HG02885 (cell line): ENCODE measurements around the gene NOC2L.

ENCODE experiments used
- ATAC-seq: cut with Tn5 transposase; IDR thresholded peaks from one replicate; pipeline ENCODE4 v1.9.1; 2021; ENCODE audit warnings: mild to moderate bottlenecking; ENCODE audit not compliant: unreplicated experiment, poor library complexity

The NOC2L gene

DNA sequence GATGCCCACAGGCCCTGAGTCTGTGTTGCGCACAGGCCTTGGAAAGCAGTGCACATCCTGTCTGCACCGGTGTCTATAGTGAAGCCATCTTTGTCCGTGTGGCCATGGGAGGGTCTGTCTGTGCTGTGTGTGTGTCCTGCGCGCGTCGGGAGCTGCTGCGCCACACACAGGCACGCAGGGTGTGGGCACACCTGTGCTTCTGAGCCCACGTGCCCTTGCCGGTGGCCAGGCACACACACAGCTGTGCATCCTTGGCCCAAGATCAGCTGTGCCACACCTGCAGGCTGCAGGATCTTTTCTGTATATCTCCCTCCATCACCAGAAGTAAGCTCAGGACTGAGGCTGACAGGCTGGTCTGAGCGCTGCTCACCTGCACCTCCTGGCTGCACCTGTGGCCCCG is 38.5 kb downstream of the NOC2L start:
- ATAC-seq: no peak

DNA sequence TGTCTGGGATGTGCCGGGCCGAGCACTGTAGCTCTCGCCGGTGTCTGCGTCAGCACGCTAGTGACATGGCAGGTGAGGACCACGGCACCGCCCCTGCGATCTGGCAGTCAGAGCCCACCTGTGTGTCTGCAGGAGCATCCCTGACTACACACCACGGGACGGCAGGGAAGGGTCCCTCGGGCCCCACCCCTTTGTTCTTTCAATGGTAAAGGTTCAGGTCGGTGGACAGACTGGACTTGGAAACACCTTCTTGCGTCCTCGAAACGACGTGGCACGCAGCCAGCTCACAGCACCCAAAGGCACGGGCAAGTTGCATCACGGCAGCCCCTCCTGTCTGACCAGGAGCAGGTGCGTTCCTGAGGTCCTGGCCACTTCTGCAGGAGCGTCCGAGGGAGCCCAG is 39.0 kb downstream of the NOC2L start:
- ATAC-seq: no peak

DNA sequence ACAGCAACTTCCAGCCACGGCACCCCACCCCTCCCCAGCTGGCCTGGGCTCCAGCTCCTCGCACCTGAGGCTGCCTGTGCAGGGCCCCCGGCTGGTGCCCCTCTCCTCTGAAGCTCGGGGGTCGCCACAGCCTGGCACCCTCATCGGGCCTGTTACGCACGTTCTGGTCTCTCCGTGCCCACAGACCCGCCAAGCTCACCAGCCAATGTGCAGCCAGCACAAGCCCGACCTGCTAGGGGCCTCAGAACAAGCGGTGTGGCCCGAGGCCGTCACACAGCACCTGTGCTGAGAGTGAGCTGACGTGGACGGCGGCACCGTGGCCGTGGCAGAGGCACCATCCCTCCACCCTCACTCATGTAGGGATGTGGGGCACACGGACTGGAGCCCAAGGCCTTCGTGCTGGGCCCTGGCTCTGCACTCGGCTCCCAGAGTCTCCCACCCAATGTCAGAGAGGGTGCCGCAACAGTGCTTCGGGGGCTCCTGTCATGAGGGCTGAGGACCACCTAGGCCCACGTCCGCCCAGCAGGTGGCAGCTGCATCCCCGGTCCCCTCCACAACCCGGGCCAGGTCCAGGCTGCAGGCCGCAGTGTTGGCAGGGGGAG is 39.7 kb downstream of the NOC2L start:
- ATAC-seq: no peak

DNA sequence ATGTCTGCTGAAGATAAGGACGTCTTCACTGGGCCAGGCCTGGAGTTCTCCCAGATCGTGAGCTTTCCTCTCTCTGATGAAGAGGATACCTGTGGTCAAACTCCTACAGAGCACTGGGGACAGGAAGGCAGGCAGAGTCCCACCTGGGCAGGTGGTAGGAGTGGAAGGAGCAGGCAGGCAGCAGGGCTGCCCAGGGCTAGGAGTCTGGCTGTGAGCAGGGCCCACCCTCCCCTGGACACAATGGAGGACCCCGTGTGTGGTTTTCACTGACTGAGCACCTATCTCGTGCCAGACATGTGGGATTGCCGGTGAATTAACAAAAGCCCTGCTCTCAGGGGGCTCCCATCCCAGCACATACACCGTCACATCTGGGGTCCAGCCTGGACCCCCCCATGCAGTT is 40.2 kb downstream of the NOC2L start:
- no peak for ATAC-seq

DNA sequence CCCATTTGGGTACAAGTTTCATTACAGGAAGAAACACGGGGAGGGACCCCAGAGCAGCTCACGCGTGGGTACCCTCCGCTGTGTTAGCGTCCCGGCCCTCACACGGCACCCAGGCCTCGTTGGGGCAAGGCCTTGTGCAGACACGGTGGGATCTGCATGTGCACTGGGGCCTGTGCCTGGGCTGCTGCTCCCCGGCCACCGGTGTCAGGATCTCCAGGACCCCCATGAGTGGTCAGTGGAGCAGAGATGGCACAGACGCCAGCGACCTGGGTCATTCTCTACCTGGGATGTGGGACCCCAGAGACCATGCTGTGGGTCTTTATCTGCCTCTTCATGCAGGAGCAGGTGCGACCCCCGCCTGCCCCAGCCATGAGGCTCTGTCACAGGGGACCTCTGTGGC is 40.7 kb downstream of the NOC2L start:
- no peak for ATAC-seq

DNA sequence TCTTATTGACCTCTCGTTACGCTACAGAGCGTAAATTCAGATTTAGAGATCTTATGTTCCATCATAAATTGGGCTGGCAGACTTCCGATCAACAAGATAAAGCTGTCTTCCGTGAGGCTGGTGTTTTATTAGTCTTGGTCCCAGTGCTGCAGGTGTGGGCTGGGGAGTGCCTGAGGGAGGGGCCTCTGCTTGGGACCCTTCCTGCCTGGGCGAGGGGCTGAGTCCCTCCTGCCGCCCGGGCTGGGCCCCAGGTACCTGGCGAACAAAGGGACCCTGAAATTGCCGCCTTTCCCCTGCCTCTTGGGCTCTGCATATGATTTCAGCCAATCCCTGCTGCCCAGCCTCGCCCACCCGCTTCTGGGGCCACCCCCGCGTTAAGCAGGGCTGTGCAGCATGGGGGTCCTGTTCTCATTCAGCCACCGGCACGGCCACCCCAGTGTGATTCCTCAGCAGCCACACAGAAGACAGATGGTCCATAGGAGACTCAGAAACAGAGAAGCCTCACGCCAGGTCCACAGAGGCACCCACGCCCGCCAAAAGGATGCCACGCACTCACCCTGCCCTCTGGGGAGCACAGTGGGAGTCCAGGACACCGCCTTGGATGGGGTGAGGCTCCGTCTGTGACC is 41.5 kb downstream of the NOC2L start:
- no peak for ATAC-seq

DNA sequence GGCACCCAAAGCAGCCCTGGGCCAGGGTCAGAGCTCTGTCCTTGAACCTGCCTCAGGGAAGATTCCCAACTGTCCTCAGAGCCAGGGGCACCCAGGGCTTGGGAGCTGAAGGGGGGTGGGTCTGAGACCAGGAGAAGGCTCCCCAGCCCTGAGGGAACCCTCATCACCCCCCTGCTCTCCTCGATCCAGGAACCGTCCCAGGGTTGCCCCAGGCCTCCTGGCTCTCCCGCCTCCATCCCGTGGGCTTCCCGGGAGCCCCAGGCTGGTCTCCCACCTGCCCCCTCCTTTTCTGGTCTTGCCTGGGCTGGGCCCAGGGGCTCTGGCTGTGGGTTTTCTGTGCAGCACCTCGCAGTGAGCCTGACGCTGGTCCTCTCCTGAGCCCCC is 42.0 kb downstream of the NOC2L start:
- ATAC-seq: no peak

DNA sequence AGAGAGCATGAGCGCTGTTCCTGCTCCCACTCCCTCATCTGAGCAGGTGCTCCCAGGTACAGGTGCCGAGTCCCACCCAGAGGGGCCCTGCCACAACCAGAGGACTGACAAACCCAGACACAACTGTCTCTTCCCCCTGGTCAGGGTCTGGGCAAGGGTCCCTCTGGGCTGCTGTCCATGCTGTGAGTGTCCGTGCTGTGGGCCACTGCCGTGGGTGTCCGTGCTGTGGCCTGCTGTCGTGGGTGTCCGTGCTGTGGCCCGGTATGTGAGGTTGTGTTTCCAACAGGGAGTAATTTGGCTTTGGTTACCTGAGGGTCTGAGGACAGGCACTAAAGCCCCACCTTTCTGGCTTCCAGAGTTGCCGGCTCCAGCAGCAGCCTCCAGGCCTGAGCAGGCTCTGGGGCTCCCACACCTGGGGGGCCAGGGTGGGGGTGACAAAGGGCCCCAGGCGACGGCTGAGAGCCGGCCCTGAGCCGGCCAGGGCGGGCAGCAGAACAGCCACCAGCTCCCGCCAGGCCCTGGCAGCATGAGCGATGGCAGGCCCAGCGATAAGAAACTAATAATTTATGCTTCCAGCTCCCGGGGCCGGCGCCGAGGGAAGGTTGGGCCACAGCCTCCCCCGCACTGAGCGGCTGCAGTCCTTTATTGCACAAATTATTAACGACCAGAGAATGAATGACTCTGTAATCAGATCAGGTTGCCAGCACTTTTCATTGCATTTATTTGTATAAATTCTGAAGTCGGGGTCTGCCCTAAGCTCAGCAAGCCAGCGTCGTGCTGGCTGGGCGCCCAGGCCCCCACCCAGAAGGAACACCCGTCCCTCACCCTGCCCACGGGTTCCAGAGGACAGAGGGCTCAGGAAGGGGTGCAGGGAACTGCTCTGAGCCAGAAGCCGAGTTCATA is 42.6 kb downstream of the NOC2L start:
- no peak for ATAC-seq

DNA sequence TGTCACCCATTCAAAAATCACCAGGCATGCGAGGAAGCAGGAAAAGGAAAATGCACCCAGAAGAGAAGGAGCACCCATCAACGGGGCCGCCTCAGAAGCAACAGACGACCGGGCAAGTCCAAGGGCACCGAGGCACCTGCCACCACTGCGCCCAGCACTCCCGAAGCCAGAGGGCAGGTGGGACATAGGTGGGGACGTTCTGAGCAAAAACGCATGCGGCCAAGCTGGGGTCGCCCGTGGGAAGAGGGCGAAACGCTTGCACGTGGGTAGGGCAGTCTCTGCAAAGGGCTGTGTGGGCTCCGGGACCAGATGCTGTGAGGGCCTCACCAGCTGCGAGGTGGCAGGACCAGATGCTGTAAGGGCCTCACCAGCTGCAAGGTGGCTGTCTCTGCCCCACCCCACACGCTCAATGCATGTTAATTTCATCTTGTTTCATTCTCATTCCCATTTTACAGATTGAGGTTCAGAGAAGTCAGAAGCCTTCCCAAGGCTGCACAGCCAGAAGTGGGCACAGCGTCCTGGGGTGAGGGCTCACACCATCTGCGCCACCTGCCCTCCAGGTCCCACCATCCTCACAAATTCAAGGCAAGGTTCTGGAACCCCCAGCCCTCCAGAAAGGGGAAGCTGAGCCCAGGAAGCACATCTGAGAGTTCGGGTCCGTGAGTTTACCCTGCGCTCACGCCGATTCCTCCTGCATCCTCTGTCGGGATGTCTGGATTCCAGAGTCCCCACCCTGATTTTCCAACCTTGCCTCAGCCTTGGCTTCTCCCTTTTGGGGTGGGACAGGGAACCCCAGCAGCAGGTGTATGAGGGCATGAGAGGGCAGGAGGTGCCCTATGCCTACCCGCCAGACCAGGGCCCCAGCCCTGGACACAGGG is 43.5 kb downstream of the NOC2L start:
- no peak for ATAC-seq

DNA sequence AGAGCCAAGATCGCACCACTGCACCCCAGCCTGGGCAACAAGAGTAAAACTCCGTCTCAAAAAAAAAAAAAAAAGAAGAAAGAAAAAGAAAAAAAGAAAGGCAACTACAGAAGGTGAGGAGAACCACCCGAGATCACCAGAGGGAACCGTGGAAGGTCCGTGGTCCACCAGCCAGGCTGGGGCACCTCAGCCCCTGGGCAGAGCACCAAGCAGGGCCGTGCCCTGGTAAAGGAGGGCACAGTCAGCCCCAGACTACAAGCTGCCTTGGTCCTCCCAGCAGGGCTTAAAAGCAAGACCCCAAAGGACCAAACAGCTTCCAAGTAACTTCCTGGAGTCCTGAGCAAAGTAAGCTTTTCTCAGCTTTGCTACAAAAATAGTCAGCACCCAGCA is 44.2 kb downstream of the NOC2L start:
- no peak for ATAC-seq

DNA sequence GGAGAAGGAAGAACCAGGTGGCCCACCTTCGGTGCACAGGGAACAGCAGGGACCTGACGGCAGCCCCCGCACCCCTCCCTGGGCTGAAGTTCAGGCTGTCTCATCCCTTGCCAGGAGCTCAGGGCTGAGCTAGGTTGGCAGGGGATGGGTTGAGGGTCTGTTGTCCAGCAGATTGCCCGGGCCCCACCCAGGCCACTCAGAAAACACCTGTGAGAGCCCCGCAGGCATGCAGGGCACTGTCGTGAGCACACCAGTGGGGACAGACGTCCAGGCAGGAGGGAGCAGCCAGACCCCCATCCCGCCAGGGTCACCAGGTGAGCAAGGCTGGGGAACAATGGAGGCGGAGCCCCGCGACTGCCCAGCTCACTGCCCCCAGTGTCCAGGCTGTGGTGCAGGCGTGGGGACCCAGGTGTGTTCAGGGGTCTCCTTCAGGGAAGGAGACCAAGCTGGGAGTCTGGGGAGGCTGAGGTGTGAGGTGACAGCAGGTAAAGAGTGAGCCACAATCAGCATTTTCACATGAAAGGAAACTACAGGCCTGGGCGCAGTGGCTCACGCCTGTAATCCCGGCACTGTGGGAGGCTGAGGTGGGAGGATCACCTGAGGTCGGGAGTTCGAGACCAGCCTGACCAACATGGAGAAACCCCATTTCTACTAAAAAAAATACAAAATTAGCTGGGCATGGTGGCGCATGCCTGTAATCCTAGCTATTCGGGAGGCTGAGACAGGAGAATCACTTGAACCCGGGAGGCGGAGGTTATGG is 44.7 kb downstream of the NOC2L start:
- no peak for ATAC-seq

DNA sequence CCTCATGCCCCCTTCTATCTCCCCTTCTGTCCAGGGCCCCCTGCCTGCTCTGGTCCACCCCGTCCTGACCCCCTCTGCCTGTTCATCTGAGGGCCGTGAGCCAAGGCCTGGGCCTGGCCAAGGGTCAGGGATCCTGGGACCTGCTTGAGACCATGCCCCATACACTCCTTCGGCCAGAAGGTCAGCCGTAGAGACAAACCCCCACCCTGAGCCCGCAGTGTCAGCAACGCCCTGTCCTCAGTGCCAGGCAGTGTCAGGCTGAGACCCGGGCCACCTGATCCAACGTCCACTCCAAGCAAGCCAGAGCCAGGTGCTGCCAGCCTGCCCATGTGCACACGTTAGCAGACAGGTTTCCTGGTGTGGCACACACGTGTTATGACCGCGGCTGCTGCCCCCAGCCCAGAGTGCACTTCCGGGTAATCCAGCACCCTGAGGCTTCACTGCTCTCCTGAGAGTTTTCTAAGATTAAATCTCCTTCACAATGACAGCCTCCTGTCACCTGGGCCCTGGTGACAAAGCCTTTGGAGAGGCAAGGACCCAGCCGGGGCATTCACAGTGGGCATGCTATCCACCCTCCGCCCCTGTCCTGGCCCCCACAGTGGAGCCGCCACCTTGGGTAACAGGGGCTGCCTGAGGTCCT is 45.4 kb downstream of the NOC2L start:
- ATAC-seq: no peak

DNA sequence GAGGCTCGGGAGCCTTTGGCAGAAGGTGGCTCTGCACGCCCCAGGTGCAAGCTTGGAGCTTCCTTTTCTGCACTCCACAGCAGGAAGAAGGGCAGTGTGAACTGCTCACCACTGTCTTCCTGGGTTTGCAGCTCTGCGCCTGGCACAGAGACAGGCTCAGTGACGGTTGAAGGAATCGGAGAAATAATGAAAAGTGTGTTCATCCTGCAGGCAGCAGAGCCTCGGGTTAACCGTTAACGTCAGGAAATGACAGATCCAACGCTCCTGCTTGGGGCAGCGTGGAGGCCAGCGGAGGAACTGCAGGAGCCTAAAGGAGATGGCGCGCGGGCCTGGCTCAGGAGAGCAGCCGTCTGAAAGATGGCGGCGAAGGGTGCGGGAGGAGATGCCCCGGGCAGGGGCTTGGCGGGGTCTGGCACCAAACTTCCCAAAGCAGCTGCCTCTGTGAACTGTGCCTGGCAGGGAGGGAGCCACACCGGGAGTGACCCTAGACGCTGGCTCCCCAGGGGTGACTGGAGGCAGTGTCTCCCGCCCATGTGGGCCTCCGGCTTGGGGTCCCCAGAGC is 46.2 kb downstream of the NOC2L start:
- no peak for ATAC-seq

DNA sequence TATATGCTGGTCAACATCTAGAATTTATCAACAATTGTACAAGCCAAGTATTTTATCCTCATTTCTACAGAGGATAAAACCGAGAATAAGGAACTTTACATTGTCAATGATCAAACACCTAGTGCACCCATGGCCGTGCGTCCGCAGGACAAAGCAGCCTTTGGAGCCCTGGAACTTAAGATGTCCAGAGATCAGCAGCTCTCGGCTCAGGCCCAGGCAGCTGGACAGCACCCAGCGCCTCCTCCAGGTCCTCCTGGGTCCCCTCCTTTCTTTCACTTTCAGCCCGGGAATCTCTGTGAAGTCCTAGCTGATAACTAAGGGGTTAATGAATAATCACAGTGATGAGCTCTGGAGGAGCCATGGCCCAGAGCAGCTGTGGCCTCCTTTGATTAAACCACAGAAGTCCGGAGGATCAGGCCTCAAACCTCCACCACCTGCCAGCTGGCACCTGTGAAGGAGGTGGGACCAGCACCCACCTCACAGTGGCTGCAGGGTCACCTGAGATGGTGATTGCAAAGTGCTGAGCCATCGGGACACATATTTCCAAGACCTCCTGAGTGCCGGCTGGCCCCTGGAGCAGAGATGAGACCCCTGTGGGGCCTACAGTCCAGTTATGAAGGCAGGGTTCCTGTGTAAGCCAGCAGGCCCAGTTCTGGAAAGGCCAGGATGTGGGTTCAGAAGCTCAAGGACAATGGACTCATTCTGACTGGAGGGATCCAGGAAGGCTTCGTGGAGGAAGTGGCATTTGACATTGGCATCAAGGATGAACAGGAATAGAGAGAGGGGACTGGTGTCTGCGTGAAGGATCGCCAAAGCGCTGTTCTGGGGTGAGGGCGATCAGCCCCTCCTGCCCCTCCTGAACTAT is 46.9 kb downstream of the NOC2L start:
- ATAC-seq: no peak

DNA sequence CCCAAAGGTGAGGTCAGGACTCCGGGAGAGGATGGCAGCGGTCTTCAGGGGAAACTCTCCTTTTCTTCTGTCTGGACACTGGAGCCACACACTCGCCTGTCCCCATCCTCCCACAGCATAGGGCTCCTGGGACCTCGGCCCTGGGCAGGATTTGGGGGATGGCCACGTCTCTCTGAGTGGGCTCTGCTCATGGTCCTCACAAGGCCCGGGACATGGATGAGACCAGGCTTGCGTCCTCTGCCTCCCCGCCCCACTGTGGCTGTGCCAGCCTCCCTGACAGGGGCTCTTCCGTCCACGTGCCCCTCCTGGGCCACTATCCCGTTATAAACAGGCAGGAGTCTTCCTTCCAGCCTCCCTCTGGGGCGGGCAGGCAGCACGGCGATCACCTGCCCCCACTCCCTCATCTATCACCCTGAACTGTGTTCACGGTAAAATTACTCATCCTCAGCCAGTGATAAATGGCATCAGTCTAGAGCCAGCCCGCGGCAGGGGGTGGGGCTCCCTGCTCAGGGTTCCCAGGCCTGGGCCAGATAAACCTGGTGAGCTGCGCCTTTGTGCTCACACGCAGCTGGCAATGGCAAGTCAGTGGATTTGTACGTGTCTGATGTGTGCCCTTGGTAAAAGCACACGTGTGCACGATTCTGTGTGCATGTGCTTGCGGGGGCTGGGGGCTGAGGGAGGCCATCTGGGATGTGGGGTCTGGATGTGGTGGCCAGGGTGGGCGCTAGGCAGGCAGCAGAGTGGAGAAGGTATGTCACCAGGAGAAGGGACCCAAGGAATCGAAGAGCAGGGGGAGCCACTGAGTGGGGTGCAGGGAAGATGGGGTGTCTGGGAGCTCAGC is 48.0 kb downstream of the NOC2L start:
- ATAC-seq: no peak

DNA sequence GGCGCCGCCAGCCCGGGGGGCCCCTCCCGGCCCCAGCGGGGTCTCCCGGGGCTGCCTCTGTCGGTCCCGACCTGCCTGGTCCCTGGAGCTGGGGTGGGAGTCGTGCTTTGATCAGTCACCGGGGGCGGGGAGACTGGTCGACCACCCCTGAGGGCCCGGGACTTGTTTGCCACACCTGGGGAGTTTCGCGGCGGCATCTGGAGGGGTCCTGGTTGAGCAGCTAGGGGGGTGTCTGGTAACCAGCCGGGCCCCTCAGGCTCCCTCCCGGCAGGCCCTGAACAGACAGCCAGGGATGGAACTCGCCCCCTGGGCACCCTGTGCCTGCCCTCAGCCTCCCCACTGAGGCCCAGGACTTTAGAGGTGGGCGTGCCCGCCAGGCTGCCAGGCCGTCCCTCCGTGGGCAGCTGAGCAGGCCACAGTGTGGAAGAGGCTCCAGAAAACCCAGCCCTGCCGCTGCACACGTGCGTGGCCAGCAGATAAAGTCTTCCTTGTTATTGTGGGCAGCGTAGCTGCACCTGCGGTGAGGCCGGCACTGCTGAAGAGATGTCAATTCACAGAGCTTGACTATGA is 48.7 kb downstream of the NOC2L start:
- ATAC-seq: no peak

DNA sequence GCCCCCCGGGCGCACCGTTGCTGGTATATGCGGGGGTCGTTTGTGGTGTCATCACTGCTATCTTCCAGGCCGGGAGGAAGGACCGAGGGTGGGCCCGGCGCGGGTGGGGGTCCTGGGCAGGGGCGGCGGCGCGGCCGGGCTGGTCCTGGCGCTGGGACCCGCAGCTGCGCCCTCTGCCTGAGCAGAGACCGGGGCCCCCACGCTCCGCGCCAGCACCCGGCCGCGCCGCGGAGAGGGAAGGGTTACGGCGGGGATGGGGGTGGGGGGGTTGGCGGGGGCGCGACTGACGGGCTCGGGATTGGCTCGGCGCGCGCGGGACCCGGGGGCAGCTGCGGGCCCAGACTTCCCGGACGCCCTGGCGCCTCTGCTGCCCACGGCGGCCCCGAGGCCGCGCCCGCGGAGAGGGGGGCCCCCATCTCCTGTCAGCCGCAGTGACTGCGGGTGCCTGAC is 49.2 kb downstream of the NOC2L start:
- ATAC-seq: no peak
